IMR-90 (cell line): ENCODE measurements around the gene KRT36.

ENCODE experiments used
- BHLHE40 ChIP-seq: fragments of 150-350 bp; IDR thresholded peaks from 2 replicates; pipeline ENCODE4 v1.6.1; 2016; ENCODE audit warnings: mild to moderate bottlenecking, low read depth, low read length
- CEBPB ChIP-seq: IDR thresholded peaks from 2 replicates; pipeline ENCODE4 v1.6.1; 2012; ENCODE audit warnings: low read depth, low read length, improper control_type of control experiment
- CHD1 ChIP-seq: IDR thresholded peaks from 2 replicates; pipeline ENCODE4 v1.6.1; 2012; ENCODE audit warnings: low read depth, low read length, improper control_type of control experiment
- MAFK ChIP-seq: IDR thresholded peaks from 2 replicates; pipeline ENCODE4 v1.6.1; 2012; ENCODE audit warnings: low read depth, low read length, improper control_type of control experiment
- MAZ ChIP-seq: IDR thresholded peaks from 2 replicates; pipeline ENCODE4 v1.6.1; 2012; ENCODE audit warnings: low read depth, mild to moderate bottlenecking, low read length, improper control_type of control experiment, moderate library complexity, borderline replicate concordance
- MXI1 ChIP-seq: IDR thresholded peaks from 2 replicates; pipeline ENCODE4 v1.6.1; 2012; ENCODE audit warnings: low read depth, mild to moderate bottlenecking, low read length, moderate library complexity, borderline replicate concordance
- POLR2A ChIP-seq: IDR thresholded peaks from 2 replicates; pipeline ENCODE4 v1.6.1; 2012; ENCODE audit warnings: mild to moderate bottlenecking, low read depth, low read length
- RAD21 ChIP-seq: IDR thresholded peaks from 2 replicates; pipeline ENCODE4 v1.6.1; 2012; ENCODE audit warnings: low read length, improper control_type of control experiment
- RCOR1 ChIP-seq: IDR thresholded peaks from 2 replicates; pipeline ENCODE4 v1.6.1; 2012; ENCODE audit warnings: mild to moderate bottlenecking, low read length, improper control_type of control experiment; ENCODE audit not compliant: insufficient replicate concordance
- RFX5 ChIP-seq: IDR thresholded peaks from 2 replicates; pipeline ENCODE4 v1.8.0; 2012; ENCODE audit warnings: low read depth, mild to moderate bottlenecking, low read length, moderate library complexity
- SMC3 ChIP-seq: fragments of 150-350 bp; IDR thresholded peaks from 2 replicates; pipeline ENCODE4 v1.6.1; 2016; ENCODE audit warnings: low read depth, mild to moderate bottlenecking, antibody characterized with exemption, low read length, moderate library complexity
- TF ChIP-seq, protein P1 (sequence below): conservative IDR thresholded peaks from 2 replicates; pipeline ENCODE4 v1.5.1; 2012; ENCODE audit warnings: mild to moderate bottlenecking, low read depth, low read length, improper control_type of control experiment
- TF ChIP-seq, protein P2 (sequence below): fragments of 150-350 bp; IDR thresholded peaks from 2 replicates; pipeline ENCODE4 v1.6.1; 2016; ENCODE audit warnings: low read depth, mild to moderate bottlenecking, low read length, moderate library complexity, borderline replicate concordance
- TF ChIP-seq, protein P3 (sequence below): fragments of 150-350 bp; IDR thresholded peaks from 2 replicates; pipeline ENCODE4 v1.6.1; 2017; ENCODE audit warnings: mild to moderate bottlenecking, antibody characterized with exemption, low read length, low read depth

DNA sequence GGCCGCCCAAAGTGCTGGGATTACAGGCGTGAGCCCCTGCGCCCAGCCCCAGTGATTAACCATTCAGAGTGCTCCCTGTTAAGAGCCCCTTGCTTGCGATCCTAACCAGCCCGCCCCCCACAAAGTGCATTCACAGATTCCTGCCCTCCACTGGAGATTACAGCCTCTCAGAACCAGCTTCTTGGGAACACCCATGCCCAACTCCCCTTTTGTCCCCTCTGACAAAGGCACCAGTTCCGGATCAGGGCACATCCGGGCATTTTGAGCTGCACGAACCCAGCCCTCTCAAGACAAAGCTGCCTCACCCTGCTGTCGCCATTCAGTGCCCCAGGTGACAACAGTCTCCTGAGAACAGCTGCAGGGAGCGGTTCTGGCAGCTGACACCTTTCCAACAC is 39.2 kb upstream of the KRT36 start:
- TF ChIP-seq, protein P1, sequence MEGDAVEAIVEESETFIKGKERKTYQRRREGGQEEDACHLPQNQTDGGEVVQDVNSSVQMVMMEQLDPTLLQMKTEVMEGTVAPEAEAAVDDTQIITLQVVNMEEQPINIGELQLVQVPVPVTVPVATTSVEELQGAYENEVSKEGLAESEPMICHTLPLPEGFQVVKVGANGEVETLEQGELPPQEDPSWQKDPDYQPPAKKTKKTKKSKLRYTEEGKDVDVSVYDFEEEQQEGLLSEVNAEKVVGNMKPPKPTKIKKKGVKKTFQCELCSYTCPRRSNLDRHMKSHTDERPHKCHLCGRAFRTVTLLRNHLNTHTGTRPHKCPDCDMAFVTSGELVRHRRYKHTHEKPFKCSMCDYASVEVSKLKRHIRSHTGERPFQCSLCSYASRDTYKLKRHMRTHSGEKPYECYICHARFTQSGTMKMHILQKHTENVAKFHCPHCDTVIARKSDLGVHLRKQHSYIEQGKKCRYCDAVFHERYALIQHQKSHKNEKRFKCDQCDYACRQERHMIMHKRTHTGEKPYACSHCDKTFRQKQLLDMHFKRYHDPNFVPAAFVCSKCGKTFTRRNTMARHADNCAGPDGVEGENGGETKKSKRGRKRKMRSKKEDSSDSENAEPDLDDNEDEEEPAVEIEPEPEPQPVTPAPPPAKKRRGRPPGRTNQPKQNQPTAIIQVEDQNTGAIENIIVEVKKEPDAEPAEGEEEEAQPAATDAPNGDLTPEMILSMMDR, result no peak
- no peak for TF ChIP-seq RAD21
- no peak for TF ChIP-seq POLR2A
- no peak for TF ChIP-seq SMC3
- no peak for TF ChIP-seq CEBPB
- TF ChIP-seq MAZ, result no peak
- TF ChIP-seq, protein P2, sequence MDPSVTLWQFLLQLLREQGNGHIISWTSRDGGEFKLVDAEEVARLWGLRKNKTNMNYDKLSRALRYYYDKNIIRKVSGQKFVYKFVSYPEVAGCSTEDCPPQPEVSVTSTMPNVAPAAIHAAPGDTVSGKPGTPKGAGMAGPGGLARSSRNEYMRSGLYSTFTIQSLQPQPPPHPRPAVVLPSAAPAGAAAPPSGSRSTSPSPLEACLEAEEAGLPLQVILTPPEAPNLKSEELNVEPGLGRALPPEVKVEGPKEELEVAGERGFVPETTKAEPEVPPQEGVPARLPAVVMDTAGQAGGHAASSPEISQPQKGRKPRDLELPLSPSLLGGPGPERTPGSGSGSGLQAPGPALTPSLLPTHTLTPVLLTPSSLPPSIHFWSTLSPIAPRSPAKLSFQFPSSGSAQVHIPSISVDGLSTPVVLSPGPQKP, result no peak
- TF ChIP-seq, protein P3, sequence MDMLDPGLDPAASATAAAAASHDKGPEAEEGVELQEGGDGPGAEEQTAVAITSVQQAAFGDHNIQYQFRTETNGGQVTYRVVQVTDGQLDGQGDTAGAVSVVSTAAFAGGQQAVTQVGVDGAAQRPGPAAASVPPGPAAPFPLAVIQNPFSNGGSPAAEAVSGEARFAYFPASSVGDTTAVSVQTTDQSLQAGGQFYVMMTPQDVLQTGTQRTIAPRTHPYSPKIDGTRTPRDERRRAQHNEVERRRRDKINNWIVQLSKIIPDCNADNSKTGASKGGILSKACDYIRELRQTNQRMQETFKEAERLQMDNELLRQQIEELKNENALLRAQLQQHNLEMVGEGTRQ, result no peak
- no peak for TF ChIP-seq RFX5
- TF ChIP-seq CHD1, result no peak
- TF ChIP-seq MXI1, result no peak
- TF ChIP-seq BHLHE40, result no peak
- no peak for TF ChIP-seq MAFK
- TF ChIP-seq RCOR1, result no peak
